ENCODE data around the gene GLT6D1.

Gene GLT6D1

GRCh38 chr9:135622415-135623020, 16.8 kb downstream of the GLT6D1 start:
- DNase-seq (ENCODE audit: low spot score) = no peak

GRCh38 chr9:135620558-135620957, 18.8 kb downstream of the GLT6D1 start:
- DNase-seq (ENCODE audit: low spot score) = no peak

GRCh38 chr9:135619599-135619886, 19.8 kb downstream of the GLT6D1 start:
- DNase-seq (ENCODE audit: low spot score) = no peak

GRCh38 chr9:135618866-135619598, 20.3 kb downstream of the GLT6D1 start:
- DNase-seq (ENCODE audit: low spot score) = no peak

GRCh38 chr9:135617991-135618411, 21.3 kb downstream of the GLT6D1 start:
- no peak for DNase-seq (ENCODE audit: low spot score)

- DNase-seq (ENCODE audit: low spot score) = no peak
These were observed 21.8 kb downstream of the GLT6D1 start for GRCh38 chr9:135617538-135617900.

GRCh38 chr9:135616619-135617537, 22.5 kb downstream of the GLT6D1 start:
- no peak for DNase-seq (ENCODE audit: low spot score)

GRCh38 chr9:135615666-135616618, 23.4 kb downstream of the GLT6D1 start:
- DNase-seq (ENCODE audit: low spot score) = peak; percentile 53

- DNase-seq (ENCODE audit: low spot score) = no peak
These were observed 24.3 kb downstream of the GLT6D1 start for GRCh38 chr9:135614821-135615665.

- DNase-seq (ENCODE audit: low spot score) = peak; percentile 47
These were observed 25.2 kb downstream of the GLT6D1 start for GRCh38 chr9:135613946-135614805.

- DNase-seq (ENCODE audit: low spot score) = peak; percentile 27
These were observed 26.1 kb downstream of the GLT6D1 start for GRCh38 chr9:135612981-135613910.

GRCh38 chr9:135612437-135612836, 26.9 kb downstream of the GLT6D1 start:
- peak; percentile 2 for DNase-seq (ENCODE audit: low spot score)

GRCh38 chr9:135611875-135612209, 27.5 kb downstream of the GLT6D1 start:
- DNase-seq (ENCODE audit: low spot score) = no peak

GRCh38 chr9:135611142-135611874, 28.0 kb downstream of the GLT6D1 start:
- DNase-seq (ENCODE audit: low spot score) = peak; percentile 5

GRCh38 chr9:135610290-135611141, 28.8 kb downstream of the GLT6D1 start:
- no peak for DNase-seq (ENCODE audit: low spot score)

- DNase-seq (ENCODE audit: low spot score) = no peak
These were observed 29.9 kb downstream of the GLT6D1 start for GRCh38 chr9:135609366-135609955.

- peak; percentile 3 for DNase-seq (ENCODE audit: low spot score)
These were observed 30.4 kb downstream of the GLT6D1 start for GRCh38 chr9:135608999-135609317.

Data from iPS-NIHi11 (cell line).